HepG2 (cell line): ENCODE measurements around the gene EFCAB14. TPM values are rescaled to one million over a fixed set of nuclear protein-coding genes. Genes with fewer than 3 reads are reported as not detected.

ENCODE experiments used
- CEBPB ChIP-seq: IDR thresholded peaks from 2 replicates; pipeline ENCODE4 v1.6.1; 2011; ENCODE audit warnings: low read depth, low read length, improper control_type of control experiment, borderline replicate concordance
- ELF4 ChIP-seq: sonication (generic); formaldehyde crosslinking; IDR thresholded peaks from 2 replicates; pipeline ENCODE4 v1.5.0; 2020; ENCODE audit warnings: missing genetic modification reagents, mild to moderate bottlenecking, moderate library complexity, borderline replicate concordance
- FOXA1 ChIP-seq, 2 experiments: fragments of 450-650 bp in 1 of 2; sonication (generic) in 1 of 2; formaldehyde crosslinking in 1 of 2; IDR thresholded peaks; 2 replicates each; pipeline versions ENCODE4 v1.4.0 to v1.6.1; 2016 to 2020; ENCODE audit warnings: missing genetic modification reagents in 1 of 2
- KDM2A ChIP-seq: sonication (generic); formaldehyde crosslinking; IDR thresholded peaks from 2 replicates; pipeline ENCODE4 v1.4.0; 2020; ENCODE audit warnings: low read depth, missing genetic modification reagents, borderline replicate concordance
- NFATC3 ChIP-seq: sonication (generic); formaldehyde crosslinking; IDR thresholded peaks from 2 replicates; pipeline ENCODE4 v1.5.1; 2020; ENCODE audit warnings: mild to moderate bottlenecking, missing genetic modification reagents
- PLRG1 ChIP-seq: fragments of 450-650 bp; conservative IDR thresholded peaks from 2 replicates; pipeline ENCODE4 v1.6.1; 2016
- RBM39 ChIP-seq: fragments of 200-400 bp; formaldehyde crosslinking; IDR thresholded peaks from one replicate; pipeline ENCODE4 v1.6.1; 2018; ENCODE audit warnings: antibody characterized with exemption, mild to moderate bottlenecking, low read depth, low read length; ENCODE audit not compliant: poor library complexity, severe bottlenecking
- SKI ChIP-seq: fragments of 450-650 bp; IDR thresholded peaks from one replicate; pipeline ENCODE4 v1.6.1; 2018; ENCODE audit warnings: mild to moderate bottlenecking; ENCODE audit not compliant: partially characterized antibody
- SMARCC2 ChIP-seq: fragments of 450-650 bp; IDR thresholded peaks from 2 replicates; pipeline ENCODE4 v1.6.1; 2017; ENCODE audit warnings: antibody characterized with exemption, mild to moderate bottlenecking
- SMYD3 ChIP-seq: sonication (generic); formaldehyde crosslinking; IDR thresholded peaks from 2 replicates; pipeline ENCODE4 v1.8.1; 2023; ENCODE audit warnings: mild to moderate bottlenecking, missing genetic modification reagents
- TBX2 ChIP-seq: sonication (generic); formaldehyde crosslinking; IDR thresholded peaks from 2 replicates; pipeline ENCODE4 v1.5.0; 2020; ENCODE audit warnings: missing genetic modification reagents, mild to moderate bottlenecking, borderline replicate concordance
- ZBTB8A ChIP-seq: sonication (generic); formaldehyde crosslinking; IDR thresholded peaks from 2 replicates; pipeline ENCODE4 v1.4.0; 2020; ENCODE audit warnings: mild to moderate bottlenecking, low read depth, missing genetic modification reagents, borderline replicate concordance
- ZIK1 ChIP-seq: sonication (generic); formaldehyde crosslinking; IDR thresholded peaks from 2 replicates; pipeline ENCODE4 v1.5.0; 2020; ENCODE audit warnings: mild to moderate bottlenecking, low read depth, missing genetic modification reagents, borderline replicate concordance
- ZNF136 ChIP-seq: sonication (generic); formaldehyde crosslinking; IDR thresholded peaks from 2 replicates; pipeline ENCODE4 v1.8.1; 2022; ENCODE audit warnings: low read depth, mild to moderate bottlenecking, moderate library complexity, missing genetic modification reagents
- ZSCAN22 ChIP-seq: sonication (generic); formaldehyde crosslinking; IDR thresholded peaks from 2 replicates; pipeline ENCODE4 v1.4.0; 2020; ENCODE audit warnings: mild to moderate bottlenecking, missing genetic modification reagents
- polyA plus RNA-seq, 8 experiments: library from polyadenylated mRNA; depleted of rRNA in 3 of 8; stranded (reverse) in 7 of 8; unstranded in 1 of 8; fragments of >200 nt; fragmentation: Illumina TruSeq in 4 of 8; extraction: Trizol in 4 of 8; gene quantifications; 2 replicates each; pipeline versions ENCODE4 v1.2.1 to v1.2.3, GENCODE V29; 2011 to 2016; ENCODE audit warnings: low read depth in 4 of 8, missing spikeins in 1 of 8, mixed read lengths in 1 of 8; ENCODE audit not compliant: insufficient read depth in 1 of 8
- total RNA-seq, 5 experiments: library from RNA; depleted of rRNA; stranded (reverse); fragments of >200 nt; fragmentation: Illumina TruSeq; extraction: Trizol; gene quantifications; 2 replicates each; pipeline ENCODE4 v1.2.3, GENCODE V29; 2016; ENCODE audit warnings: low read depth in 1 of 5
- TF ChIP-seq, protein P1 (sequence below): sonication (generic); formaldehyde crosslinking; IDR thresholded peaks from 2 replicates; pipeline ENCODE4 v1.5.0; 2020; ENCODE audit warnings: mild to moderate bottlenecking, missing genetic modification reagents
- TF ChIP-seq, protein P2 (sequence below): sonication (generic); formaldehyde crosslinking; conservative IDR thresholded peaks from 2 replicates; pipeline ENCODE4 v1.4.0; 2020; ENCODE audit warnings: missing genetic modification reagents
- TF ChIP-seq, protein P3 (sequence below): IDR thresholded peaks from 2 replicates; pipeline ENCODE4 v1.6.1; 2016; ENCODE audit warnings: missing biosample characterization, missing genetic modification reagents, low read depth
- TF ChIP-seq, protein P4 (sequence below): sonication (generic); formaldehyde crosslinking; IDR thresholded peaks from 2 replicates; pipeline ENCODE4 v1.4.0; 2020; ENCODE audit warnings: mild to moderate bottlenecking, missing genetic modification reagents
- TF ChIP-seq, protein P5 (sequence below): sonication (generic); formaldehyde crosslinking; IDR thresholded peaks from 2 replicates; pipeline ENCODE4 v1.4.0; 2020; ENCODE audit warnings: low read depth, mild to moderate bottlenecking, missing genetic modification reagents
- TF ChIP-seq, protein P6 (sequence below): sonication (generic); formaldehyde crosslinking; IDR thresholded peaks from 2 replicates; pipeline ENCODE4 v1.8.1; 2023; ENCODE audit warnings: mild to moderate bottlenecking, missing genetic modification reagents, borderline replicate concordance

The EFCAB14 gene
- total and polyA plus RNA-seq, 2 of the 13 experiments (the other 11 are each of a cell fraction or from before 2014, with no cell fraction given) = 13.4 to 17.9 TPM

DNA sequence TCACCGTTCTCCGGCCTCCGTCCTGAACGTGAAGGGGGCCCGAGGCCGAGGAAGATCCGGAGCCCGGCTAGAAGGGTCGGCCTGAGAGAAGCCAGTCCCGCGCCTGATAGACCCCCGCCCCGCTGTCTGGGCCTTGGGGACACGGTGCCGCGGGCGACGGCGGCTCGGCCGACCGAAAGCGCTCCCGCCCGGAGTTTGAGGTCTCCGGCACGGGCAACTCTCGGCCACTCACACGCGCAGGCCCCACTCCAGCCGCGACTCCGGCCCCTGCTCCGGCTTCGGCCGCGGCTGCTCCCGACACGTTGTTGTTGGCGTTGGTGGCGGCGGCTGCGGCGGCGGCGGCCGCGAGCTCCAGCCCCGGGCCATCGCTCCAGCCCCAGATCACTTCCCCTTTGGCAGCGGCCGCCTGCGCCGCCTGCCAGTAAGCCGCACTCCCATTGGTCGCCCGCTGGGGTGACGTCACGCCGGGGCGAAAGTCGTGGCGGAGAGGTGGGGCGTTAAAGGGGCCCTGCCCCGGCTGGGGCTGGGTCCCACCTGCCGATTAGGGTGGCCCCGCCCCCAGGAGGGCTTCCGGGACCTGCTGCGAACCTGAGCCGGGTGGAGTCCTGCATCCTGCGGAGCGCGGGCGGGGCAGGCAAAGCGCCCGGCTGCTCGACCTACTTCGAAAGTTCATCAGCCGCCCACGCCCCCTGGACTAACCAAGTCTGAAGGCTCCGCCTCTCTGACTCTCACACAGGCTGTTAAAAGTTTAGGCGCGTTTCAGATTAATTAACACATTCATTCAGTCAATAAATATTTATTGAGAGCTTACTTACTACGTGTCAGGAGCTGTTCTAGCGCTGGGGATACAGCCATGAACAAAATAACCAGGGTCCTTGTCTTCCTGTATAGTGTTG, at the start of gene EFCAB14 (continued):
- TF ChIP-seq, protein P1, sequence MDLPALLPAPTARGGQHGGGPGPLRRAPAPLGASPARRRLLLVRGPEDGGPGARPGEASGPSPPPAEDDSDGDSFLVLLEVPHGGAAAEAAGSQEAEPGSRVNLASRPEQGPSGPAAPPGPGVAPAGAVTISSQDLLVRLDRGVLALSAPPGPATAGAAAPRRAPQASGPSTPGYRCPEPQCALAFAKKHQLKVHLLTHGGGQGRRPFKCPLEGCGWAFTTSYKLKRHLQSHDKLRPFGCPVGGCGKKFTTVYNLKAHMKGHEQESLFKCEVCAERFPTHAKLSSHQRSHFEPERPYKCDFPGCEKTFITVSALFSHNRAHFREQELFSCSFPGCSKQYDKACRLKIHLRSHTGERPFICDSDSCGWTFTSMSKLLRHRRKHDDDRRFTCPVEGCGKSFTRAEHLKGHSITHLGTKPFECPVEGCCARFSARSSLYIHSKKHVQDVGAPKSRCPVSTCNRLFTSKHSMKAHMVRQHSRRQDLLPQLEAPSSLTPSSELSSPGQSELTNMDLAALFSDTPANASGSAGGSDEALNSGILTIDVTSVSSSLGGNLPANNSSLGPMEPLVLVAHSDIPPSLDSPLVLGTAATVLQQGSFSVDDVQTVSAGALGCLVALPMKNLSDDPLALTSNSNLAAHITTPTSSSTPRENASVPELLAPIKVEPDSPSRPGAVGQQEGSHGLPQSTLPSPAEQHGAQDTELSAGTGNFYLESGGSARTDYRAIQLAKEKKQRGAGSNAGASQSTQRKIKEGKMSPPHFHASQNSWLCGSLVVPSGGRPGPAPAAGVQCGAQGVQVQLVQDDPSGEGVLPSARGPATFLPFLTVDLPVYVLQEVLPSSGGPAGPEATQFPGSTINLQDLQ (CRISPR knock-in tag) = no peak
- TF ChIP-seq ZNF136 (no peak), CEBPB (no peak), PLRG1 (no peak), ZBTB8A (CRISPR knock-in tag) (no peak), KDM2A (CRISPR knock-in tag) (peak; percentile 87), ELF4 (CRISPR knock-in tag) (peak; percentile 97), SMARCC2 (no peak), SKI (no peak), ZSCAN22 (CRISPR knock-in tag) (no peak), TBX2 (CRISPR knock-in tag) (peak; percentile 88), ZIK1 (CRISPR knock-in tag) (0 out of 2 replicates have a peak, but pooled peaks have one; percentile 41), SMYD3 (CRISPR knock-in tag) (0 out of 2 replicates have a peak, but pooled peaks have one; percentile 50), FOXA1 (IDR thresholded peaks at IDR 0.05) (no peak), FOXA1 (CRISPR knock-in tag; IDR thresholded peaks at IDR 0.05) (no peak), RBM39 (no peak), NFATC3 (CRISPR knock-in tag) (no peak)
- TF ChIP-seq, protein P2, sequence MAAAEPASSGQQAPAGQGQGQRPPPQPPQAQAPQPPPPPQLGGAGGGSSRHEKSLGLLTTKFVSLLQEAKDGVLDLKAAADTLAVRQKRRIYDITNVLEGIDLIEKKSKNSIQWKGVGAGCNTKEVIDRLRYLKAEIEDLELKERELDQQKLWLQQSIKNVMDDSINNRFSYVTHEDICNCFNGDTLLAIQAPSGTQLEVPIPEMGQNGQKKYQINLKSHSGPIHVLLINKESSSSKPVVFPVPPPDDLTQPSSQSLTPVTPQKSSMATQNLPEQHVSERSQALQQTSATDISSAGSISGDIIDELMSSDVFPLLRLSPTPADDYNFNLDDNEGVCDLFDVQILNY (CRISPR knock-in tag) = no peak
- TF ChIP-seq, protein P3, sequence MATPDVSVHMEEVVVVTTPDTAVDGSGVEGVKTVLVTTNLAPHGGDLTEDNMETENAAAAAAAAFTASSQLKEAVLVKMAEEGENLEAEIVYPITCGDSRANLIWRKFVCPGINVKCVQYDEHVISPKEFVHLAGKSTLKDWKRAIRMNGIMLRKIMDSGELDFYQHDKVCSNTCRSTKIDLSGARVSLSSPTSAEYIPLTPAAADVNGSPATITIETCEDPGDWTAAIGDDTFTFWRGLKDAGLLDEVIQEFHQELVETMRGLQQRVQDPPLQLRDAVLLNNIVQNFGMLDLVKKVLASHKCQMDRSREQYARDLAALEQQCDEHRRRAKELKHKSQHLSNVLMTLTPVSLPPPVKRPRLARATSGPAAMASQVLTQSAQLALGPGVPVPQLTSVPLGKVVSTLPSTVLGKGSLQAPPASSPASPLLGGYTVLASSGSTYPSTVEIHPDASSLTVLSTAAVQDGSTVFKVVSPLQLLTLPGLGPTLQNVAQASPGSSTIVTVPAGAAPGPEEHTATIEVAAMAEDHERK (CRISPR knock-in tag) = no peak
- TF ChIP-seq, protein P4, sequence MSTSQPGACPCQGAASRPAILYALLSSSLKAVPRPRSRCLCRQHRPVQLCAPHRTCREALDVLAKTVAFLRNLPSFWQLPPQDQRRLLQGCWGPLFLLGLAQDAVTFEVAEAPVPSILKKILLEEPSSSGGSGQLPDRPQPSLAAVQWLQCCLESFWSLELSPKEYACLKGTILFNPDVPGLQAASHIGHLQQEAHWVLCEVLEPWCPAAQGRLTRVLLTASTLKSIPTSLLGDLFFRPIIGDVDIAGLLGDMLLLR (CRISPR knock-in tag) = no peak
- TF ChIP-seq, protein P5, sequence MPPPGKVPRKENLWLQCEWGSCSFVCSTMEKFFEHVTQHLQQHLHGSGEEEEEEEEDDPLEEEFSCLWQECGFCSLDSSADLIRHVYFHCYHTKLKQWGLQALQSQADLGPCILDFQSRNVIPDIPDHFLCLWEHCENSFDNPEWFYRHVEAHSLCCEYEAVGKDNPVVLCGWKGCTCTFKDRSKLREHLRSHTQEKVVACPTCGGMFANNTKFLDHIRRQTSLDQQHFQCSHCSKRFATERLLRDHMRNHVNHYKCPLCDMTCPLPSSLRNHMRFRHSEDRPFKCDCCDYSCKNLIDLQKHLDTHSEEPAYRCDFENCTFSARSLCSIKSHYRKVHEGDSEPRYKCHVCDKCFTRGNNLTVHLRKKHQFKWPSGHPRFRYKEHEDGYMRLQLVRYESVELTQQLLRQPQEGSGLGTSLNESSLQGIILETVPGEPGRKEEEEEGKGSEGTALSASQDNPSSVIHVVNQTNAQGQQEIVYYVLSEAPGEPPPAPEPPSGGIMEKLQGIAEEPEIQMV (CRISPR knock-in tag) = 0 out of 2 replicates have a peak, but pooled peaks have one; percentile 25
- TF ChIP-seq, protein P6, sequence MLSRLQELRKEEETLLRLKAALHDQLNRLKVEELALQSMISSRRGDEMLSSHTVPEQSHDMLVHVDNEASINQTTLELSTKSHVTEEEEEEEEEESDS (CRISPR knock-in tag) = no peak
